HG03280 (cell line): Measurements from ENCODE around the gene DLGAP5.

Source experiments
- ATAC-seq: cut with Tn5 transposase; IDR thresholded peaks from one replicate; pipeline ENCODE4 v1.9.1; 2021; ENCODE audit warnings: mild to moderate bottlenecking, moderate library complexity; ENCODE audit not compliant: unreplicated experiment

The DLGAP5 gene, protein sequence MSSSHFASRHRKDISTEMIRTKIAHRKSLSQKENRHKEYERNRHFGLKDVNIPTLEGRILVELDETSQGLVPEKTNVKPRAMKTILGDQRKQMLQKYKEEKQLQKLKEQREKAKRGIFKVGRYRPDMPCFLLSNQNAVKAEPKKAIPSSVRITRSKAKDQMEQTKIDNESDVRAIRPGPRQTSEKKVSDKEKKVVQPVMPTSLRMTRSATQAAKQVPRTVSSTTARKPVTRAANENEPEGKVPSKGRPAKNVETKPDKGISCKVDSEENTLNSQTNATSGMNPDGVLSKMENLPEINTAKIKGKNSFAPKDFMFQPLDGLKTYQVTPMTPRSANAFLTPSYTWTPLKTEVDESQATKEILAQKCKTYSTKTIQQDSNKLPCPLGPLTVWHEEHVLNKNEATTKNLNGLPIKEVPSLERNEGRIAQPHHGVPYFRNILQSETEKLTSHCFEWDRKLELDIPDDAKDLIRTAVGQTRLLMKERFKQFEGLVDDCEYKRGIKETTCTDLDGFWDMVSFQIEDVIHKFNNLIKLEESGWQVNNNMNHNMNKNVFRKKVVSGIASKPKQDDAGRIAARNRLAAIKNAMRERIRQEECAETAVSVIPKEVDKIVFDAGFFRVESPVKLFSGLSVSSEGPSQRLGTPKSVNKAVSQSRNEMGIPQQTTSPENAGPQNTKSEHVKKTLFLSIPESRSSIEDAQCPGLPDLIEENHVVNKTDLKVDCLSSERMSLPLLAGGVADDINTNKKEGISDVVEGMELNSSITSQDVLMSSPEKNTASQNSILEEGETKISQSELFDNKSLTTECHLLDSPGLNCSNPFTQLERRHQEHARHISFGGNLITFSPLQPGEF

DNA sequence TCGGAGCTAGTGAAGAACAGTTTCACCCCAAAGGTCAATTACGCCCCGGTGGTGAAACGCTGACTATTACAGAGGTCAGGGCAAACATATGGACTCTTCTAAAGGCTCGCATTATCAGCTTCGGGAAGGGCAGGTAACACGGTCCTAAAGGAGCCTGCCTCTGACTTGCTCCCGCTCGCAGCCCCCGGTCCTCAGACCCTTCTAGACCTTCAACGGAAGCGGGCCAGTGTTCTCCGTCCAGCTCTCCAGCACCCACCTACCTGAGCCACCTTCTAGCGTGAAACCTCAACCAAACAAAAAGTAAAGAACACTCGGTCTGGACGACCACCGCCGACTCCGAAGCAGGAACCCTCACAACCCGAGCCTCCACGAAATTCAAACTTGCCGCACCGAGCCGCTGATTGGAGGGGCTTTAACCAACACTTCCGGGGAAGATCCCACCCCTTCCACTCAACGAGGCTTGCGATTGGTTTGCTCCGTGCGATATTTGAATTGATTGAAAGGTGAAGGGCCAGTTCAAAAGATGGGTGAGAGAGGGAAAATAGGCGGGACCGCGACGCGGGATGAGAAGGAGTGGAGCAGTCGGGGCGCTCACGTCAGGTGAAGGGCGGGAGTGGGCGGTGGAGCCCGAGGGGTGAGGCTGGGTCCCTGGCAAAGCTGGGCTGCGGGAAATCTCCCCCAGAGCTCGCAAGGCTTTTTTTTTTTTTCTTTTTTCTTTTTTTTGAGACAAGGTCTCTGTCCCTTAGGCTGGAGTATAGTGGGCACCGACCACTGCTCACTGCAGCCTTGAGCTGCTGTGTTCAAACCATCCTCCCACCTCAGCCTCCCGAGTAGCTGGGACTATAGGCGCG, at the start of gene DLGAP5:
TSS of gene DLGAP5 (minus strand) at position 383 of the 851 bp plus-strand sequence. CDS start 2,406 bp downstream, outside the sequence.
- ATAC-seq = peak; percentile 98

DNA sequence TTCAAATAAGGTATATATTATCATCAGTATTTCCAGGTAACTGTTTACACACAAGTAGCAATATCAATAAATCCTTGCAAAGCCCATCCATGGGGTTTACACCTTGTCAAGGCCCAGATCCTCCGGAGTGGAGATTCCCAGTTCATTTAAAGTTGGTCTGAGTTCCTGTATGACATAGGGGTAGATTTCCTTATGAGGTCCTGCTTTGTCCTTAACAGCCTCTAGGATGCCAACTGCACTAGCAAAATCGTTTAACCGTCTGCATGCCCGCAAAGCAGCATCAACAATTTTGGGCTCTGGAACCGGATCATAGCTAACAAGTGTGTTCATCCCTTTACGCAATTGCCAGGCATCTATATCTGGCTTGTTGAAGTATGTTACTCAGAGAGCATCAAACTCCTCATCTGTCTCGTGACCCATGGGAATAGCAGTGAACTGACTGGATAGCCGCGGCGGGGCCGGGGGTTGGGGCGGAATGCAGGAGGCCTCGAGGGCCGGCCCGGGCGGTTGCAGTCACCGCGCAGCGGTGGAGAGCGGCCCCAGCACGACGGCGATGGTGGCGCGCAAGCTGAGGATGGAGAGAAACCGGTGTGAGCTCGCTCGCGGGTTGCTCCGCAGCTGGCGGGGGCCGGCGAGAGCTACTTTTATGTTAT, 49.3 kb upstream of the DLGAP5 start:
- ATAC-seq = no peak

DNA sequence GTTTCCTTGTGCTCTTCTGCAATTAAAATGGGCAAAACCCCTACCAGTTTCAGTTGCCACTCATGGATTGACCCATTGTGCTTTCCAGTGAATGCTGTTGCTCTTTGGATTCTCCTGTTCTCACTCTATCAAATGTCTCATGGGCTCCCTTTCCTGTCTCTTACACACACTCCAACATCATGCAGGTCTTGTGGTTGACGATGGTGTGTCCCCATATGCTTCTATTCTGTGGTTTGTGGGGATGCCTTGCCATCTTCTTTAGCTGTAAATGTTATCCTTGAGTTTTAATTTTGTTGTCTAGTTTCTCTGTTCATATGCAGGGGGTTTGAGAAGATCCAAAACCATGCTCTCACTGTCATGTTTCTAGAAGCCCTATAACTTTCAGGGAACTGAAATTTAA, 47.9 kb upstream of the DLGAP5 start:
- ATAC-seq = no peak

DNA sequence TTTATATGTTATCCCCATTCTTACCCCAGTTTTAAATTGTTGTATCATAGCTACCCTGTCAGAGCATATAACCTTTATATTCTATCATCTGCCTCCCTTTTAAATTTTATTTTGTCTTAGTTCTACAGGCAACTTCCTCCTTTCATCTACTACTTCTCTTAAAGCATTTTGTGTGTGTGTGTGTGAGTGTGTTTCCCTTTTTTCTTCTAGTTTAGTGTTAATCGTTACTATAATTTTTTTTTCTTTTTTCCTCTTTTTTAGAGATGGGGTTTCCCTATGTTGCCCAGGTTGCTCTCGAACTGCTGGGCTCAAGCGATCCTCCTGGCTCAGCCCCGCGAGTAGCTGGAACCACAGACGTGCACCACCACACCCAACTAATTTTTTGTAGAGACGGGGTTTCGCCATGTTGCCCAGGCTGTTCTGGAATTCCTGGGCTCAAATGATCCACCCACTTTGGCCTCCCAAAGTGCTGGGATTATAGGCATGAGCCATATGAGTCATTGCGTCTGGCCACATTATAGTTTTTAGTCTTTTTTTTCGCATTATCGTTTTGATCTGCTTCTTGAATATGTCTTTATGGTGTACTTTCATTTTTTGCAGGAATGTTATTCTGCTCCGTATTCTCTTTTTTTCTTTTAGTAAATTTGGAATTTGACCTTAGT, 46.8 kb upstream of the DLGAP5 start:
- ATAC-seq = no peak

DNA sequence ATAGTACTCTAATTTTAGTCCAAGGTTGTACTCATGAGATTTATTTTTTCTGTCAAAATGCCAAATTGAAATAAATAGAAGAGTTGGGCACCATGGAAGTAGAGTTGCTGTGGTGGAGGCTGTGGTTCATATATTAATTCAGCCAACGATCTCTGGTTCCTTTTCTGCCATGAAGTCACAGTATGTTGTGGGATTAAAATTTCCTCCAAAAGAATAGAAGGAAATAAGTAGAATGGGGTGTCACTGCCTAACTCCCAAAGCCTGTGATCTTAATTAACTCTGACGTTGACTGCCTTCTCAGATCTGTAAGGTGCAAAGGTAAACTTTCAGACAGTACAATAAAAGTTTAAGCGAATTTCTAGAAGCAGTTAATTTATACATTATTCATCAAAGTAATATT, 42.2 kb upstream of the DLGAP5 start:
- no peak for ATAC-seq

DNA sequence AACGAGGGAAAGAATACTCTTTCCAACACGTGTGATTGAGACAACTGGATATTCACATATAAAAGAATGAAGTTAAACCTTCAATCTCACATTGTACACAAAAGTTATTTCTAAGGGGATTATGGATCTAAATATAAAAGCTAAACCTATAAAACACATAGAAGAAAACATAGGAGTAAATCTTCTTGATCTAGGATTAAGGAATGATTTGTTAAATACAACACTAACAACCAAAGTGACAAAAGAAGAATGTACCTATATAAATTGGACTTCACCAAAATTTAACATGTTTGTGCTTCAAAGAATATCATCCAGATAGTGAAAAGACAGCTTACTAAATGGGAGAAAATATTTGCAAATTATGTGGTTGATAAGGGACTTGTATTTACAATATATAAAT, 36.9 kb upstream of the DLGAP5 start:
- no peak for ATAC-seq

DNA sequence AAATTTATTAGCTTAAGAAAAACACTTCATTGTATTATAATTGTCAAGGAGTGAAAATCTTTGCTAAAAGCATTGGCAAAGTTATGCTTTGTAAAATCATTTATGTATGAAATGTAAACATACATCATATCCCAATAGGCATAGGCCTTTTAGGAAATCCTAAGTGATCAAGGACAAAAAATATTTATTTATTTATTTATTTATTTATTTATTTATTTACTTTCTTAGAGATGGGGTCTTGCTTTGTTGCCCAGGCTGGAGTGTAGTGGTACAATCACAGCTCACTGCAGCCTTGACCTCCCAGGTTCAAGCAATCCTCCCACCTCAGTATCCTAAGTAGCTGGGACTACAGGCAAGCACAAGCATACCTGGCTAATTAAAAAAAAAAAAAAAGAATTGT, 32.0 kb upstream of the DLGAP5 start:
- ATAC-seq = no peak

DNA sequence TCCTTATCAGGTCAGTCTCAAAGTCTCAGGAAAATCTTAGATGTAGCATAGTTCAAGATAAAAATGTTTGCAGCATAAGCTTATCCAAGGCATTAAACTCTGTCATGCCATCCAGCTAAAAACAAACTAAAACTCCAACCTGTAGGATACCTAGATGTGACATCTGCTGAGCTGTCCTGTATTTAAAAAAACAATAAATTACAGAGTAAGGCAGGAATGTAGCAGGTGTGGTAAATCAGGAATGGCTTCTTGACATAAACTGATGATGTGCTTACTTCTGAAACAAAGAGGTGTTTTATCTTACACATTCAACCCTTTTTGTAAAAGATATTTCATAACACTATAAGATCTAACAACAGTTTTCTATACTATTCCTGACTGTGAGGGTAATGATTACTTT, 30.6 kb upstream of the DLGAP5 start:
- no peak for ATAC-seq

DNA sequence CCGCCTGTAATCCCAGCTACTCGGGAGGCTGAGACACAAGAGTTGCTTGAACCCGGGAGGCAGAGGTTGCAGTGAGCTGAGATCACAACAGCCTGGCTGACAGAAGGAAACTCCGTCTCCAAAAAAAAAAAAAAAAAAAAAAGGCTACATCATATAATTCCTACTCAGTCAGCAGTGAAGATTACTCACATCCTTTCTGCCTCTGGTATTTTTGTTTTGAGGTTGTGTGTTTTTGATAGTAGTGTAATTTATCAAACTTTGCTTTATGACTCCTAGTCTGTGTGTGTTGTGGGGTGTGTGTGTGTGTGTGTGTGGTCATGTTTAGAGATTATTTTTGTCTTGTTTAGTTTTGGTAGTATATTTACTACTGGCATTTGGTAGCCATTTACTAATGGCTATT, 29.8 kb upstream of the DLGAP5 start:
- ATAC-seq = no peak

DNA sequence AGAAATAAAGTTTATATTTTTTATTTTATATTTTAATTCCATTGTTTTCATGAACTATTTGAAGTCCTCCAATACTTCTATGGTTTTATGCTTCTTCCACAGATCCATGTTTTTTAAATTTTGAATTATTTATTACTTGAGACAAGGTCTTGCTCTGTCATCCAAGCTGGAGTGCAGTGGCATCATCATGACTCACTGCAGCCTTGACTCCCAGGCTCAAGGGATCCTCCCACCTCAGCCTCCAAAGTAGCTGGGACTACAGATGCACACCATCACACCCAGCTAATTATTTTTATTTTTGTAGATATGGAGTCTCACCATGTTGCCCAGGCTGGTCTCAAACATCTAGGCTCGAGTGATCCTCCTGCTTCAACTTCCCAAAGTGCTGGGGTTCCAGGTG, 28.8 kb upstream of the DLGAP5 start:
- ATAC-seq = no peak

DNA sequence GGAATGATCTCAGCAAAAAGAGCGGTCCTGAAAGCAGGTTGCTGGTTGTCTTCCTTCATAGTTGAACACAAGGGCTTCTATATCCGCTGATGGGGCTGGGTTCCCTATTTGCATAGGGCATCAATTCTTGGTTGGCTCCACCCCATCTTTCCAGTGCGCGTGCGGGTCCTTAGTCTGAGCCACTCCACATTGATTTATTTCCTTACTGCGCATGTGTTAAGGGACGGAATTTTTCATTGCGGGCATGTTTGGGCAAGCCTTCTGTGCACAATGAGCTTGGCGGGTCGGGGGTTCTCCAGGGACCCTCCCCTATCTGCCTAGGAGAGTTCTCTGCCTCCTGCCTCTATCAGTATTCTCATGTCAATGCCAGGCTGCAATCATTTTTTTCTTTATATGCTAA, 21.2 kb upstream of the DLGAP5 start:
- no peak for ATAC-seq

DNA sequence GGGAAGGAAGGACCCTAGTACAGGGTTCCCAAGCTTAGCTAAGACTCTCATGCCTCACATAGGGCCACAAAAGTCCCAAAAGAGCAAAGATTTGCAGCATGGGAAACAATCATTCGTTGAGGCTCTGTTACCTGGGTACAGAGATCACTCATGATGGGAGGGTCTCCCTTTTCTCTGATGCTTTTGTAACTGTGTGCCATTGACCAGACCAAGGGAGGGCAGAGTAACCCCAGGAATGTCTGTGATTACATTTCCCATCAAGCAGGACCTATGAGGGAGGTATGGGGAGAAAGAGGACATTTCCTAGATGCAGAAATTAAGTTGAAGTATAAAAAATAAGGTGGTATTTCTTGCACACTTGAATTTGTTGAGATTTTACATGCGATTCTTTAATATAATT, 16.4 kb upstream of the DLGAP5 start:
- ATAC-seq = no peak

DNA sequence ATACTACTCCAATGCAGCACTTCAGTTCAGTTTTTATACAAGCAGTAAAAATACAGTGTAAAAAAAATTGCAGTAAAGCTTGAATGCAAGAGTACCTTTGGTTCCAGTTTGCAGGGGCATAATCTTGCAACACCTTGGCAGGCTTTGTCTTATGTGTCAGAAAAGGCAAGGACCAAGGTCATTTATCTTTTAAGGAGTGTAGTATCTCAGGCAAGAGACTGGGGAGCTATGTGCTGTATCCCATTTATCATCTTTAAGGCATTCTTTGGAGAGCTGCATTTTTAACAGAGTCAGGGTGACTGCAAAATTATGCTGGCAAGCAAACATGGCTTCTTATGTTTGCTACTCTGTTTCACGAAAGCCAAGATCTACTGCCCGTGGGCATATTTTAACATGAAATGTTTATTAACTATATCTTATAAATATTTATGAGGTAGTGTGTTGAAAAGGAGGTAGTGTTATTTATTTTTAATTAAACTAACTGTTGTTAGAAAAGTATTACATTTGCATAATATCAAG, 14.8 kb upstream of the DLGAP5 start:
- ATAC-seq = no peak

DNA sequence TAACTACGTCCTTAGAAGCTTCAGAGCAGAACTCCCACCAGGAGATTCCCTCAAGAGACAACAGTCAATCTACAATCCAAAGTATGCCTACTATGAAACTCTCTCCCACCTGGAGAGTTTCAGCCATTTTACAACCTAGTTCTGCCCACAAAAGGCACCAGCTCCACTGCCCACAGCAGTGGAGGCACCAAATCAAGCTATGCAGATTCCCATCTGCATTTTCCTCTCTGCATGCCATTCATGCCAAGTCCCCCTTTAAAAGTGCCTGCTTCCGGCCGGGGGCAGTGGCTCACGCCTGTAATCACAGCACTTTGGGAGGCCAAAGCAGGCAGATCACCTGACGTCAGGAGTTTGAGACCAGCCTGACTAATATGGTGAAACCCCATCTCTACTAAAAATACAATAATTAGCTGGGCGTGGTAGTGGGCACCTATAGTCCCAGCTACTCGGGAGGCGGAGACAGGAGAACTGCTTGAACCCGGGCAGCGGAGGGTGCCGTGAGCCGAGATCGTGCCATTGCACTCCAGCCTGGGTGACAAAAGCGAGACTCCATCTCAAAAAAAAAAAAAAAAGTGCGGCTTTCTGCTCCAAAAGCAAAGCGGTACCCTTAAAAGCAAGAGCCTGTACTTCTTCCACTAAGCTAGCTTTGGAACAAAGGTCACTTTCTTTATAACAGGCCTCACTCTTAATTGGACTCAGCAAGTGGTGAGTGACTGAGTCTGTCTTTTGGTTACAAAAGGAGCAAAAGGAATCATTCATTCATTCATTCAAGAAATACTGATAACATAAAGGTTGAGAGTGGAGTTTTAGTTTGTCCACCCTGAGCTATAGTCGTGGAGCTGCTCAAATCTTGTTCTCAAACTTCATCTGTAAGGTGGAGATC, 10.1 kb upstream of the DLGAP5 start:
- ATAC-seq = no peak

DNA sequence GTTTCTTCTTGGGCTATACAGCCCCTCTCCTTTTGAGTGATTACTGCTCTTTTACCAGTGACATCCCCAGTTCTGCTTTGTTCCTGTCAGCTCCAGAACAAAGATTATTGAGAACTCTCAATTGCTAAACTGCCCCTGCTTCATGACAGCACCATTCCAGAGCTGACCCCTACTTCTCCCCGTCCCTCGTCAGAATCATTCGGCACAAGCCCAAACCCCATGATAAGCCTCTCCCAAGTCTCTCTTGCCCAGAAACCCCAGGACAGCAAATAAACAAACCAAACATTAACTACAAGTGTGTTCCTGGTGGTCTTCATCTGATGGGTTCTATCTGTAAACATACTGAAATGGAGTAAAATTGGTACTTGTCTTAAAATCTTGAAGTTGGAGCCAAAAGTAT, 9.3 kb upstream of the DLGAP5 start:
- ATAC-seq = no peak

DNA sequence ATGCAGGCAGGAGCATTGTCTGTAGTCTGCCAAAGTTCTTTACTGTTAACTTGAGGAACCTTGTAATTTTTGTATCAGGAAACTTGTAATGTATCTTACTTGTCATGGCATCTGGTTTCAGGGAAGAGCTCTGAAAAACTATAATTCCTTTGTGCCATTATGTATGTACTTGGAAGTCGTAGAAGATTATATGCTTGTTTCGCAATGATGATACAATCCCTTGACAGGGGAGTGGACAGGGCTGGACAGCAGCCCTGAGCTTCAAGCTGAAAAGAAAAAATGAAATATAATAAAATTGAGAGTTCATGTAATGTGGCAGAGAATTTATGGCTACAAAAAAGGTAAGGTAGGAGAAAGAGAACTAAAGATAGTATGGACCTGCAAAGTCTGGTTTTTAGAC, 7.4 kb upstream of the DLGAP5 start:
- no peak for ATAC-seq

DNA sequence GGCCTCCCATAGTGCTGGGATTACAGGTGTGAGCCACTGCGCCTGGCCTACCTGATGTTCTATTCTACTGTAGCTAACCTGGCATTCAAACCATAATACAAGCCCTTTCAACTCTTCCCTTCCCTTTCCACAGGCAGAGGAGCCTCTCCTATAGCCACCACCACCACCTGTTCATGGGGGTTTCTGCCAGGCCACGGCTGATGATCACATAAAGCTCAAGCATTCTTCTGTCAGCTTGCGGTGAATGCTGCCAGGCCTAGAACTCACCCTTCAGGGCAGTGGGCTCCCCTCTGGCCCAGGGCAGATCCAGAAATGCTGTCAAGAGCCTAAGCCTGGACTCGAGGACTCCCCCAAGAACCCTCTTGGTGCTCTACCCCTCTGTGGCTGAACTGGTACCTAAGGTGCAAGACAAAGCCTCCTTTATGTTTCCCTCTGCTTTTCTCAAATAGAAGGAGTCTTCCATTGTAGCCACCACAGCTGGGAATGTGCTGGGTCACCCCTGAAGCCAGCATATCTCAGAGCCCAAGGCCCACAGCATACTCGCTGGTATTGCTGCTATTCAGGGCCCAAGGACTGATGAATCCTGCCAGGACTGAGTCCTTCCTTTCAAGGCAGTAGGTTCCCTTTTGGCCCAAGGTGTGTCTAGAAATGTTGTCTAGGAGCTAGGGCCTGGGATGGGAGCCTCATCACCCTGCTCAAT, 3.4 kb upstream of the DLGAP5 start:
- no peak for ATAC-seq

DNA sequence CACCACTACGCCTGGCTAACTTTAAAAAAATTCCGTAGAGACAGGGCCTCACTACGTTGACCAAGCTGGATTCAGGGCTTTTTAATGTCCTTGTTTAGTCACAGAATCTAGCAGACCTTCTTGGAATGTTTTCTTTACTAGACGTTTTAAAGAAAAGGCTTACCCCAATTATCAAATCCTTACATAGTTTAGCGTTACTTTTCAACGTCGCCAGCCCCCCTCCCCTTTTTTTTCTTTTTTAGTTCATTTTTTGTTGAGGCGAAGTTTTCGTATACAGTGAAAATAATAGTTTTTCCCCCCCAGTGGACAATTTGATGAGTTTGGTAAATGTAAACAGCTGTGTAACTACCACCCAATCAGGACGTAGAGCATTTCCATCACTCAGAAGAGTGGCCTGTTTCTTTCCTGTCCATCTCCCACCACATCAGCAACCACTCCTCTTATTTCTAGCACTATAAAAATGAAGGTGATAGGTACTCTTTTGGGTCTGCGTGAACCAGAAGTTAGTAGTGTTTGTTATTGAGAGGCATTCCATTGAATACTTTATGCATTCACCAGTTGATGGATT, 753 bp upstream of the DLGAP5 start:
- no peak for ATAC-seq
